ENCODE data around the gene ARHGEF7.

- no peak for TF ChIP-seq CTCF (IDR thresholded peaks at IDR 0.05)
- no peak for TF ChIP-seq POLR2AphosphoS5 (IDR thresholded peaks at IDR 0.05)
- TF ChIP-seq POLR2A (IDR thresholded peaks at IDR 0.05), result no peak
- no peak for TF ChIP-seq EP300 (IDR thresholded peaks at IDR 0.05)
Observed at GRCh38 chr13:111261326-111261725, 146.2 kb downstream of the ARHGEF7 start.

Data from stomach (tissue), 4 donors.